Calu3 (cell line): ENCODE results near the gene PSMA2. TPM values are rescaled to one million over a fixed set of nuclear protein-coding genes. Genes with fewer than 3 reads are reported as not detected.

Source experiments
- BruUV-seq: library from RNA; stranded (reverse); fragments of 400-500 nt; replicated peaks from 2 replicates; lab custom pipeline; 2021; lab: Mats Ljungman, UMichigan
- CTCF ChIA-PET: fragments of 300-600 bp; sonication (Branson Sonifier 250); formaldehyde crosslinking; loops from one replicate; lab custom pipeline; 2022; ENCODE audit warnings: antibody characterized with exemption; lab: Charles Lee
- DNase-seq: peaks from one replicate; pipeline ENCODE4 v3.0.0; 2022
- H3K27ac Mint-ChIP-seq: one replicate; pipeline ENCODE4 v1.8.0; 2022; ENCODE audit warnings: mixed read lengths; ENCODE audit not compliant: unreplicated experiment
- H3K27me3 Mint-ChIP-seq: one replicate; pipeline ENCODE4 v1.8.0; 2022; ENCODE audit warnings: mixed read lengths; ENCODE audit not compliant: unreplicated experiment
- H3K36me3 Mint-ChIP-seq: one replicate; pipeline ENCODE4 v1.8.0; 2022; ENCODE audit warnings: mild to moderate bottlenecking, moderate library complexity, mixed read lengths; ENCODE audit not compliant: insufficient read depth, unreplicated experiment
- H3K4me1 Mint-ChIP-seq: one replicate; pipeline ENCODE4 v1.8.0; 2022; ENCODE audit warnings: mild to moderate bottlenecking, low read depth, mixed read lengths; ENCODE audit not compliant: unreplicated experiment
- H3K4me3 Mint-ChIP-seq: one replicate; pipeline ENCODE4 v1.8.0; 2022; ENCODE audit warnings: mild to moderate bottlenecking, low read depth, moderate library complexity, mixed read lengths; ENCODE audit not compliant: unreplicated experiment
- H3K9me3 Mint-ChIP-seq: one replicate; pipeline ENCODE4 v1.8.0; 2022; ENCODE audit warnings: low read depth, mixed read lengths; ENCODE audit not compliant: unreplicated experiment
- CTCF ChIP-seq: fragments of 200-600 bp; IDR thresholded peaks from one replicate; pipeline ENCODE4 v1.8.0; 2022; ENCODE audit warnings: antibody characterized with exemption; ENCODE audit not compliant: unreplicated experiment
- intact Hi-C: fragments of 100-400 bp; cut with micrococcal nuclease; formaldehyde crosslinking; loops from one replicate; pipeline ENCODE4 v1.10.0; 2022; ENCODE audit not compliant: unreplicated experiment
- total RNA-seq: library from RNA; stranded (reverse); gene quantifications from 2 replicates; pipeline ENCODE4 v1.2.3, GENCODE V29; 2022

Gene PSMA2
- total RNA-seq, 1 experiment from 2014 or later, result 208 TPM

GRCh38 chr7:42928754-42929153, 3.2 kb downstream of the PSMA2 start:
- peaks cover 26% of the 10 kb centered on the region for H3K4me1 Mint-ChIP-seq
- H3K4me3 Mint-ChIP-seq, result no peak overlapping the region
- H3K9me3 Mint-ChIP-seq, result no peaks in the 10 kb centered on the region
- no TSS peak for BruUV-seq
- no peak for DNase-seq
- H3K27ac Mint-ChIP-seq, result no peak overlapping the region
- CTCF ChIA-PET, result interaction anchor here (0.8 kb wide), 1 partner anchor 14 kb away, joined by 5 read pairs; no protein-coding TSS in a partner anchor
- intact Hi-C loops, result no loop called here
- H3K27me3 Mint-ChIP-seq, result no peaks in the 10 kb centered on the region
- peaks cover 52% of the 10 kb centered on the region for H3K36me3 Mint-ChIP-seq
- no peak for TF ChIP-seq CTCF

DNA sequence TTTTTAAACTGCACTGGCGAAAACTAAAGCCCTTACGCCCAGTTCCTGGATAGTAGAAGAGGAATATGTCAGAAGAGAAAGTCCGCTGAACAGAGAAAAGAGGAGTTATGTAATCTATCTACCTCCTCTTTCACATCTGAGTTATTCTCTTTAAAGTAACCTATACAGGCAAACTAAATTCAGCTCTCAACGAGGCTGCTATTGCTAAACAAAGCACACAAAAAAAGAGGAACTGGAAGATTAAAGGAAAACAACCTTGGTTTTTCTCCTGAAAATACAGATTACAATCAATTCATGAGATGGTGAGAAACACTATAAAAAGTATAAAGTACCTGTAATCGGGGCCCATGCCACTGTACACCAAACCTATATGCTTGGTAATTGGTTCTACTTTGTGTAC, 5.8 kb downstream of the PSMA2 start:
- peaks cover 55% of the 10 kb centered on the region for H3K36me3 Mint-ChIP-seq
- CTCF ChIA-PET, result no interaction called here
- intact Hi-C loops, result no loop called here

DNA sequence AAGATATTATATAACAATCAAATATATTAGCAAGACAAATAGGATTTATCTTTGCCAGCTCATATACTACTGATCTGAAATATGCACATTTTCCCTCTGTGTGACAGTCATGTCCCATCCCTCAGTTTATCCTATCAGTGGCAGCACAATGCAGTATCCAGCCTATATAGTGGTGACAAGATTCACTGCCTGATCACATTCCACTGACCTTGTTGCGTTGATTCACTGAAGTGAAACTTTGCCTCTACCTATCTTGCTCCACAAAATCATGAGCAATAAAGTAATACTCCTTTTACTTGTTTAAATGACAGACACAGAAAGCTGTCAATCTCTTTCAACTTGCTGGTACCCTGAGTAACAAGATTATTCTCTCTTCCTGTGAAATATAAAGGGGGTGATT, 6.3 kb downstream of the PSMA2 start:
- BruUV-seq, result no TSS peak
- H3K4me3 Mint-ChIP-seq, result no peak overlapping the region
- CTCF ChIA-PET, result no interaction called here
- peaks cover 26% of the 10 kb centered on the region for H3K4me1 Mint-ChIP-seq
- peaks cover 57% of the 10 kb centered on the region for H3K36me3 Mint-ChIP-seq
- intact Hi-C loops, result no loop called here
- no peaks in the 10 kb centered on the region for H3K27me3 Mint-ChIP-seq
- DNase-seq, result no peak
- no peaks in the 10 kb centered on the region for H3K9me3 Mint-ChIP-seq
- H3K27ac Mint-ChIP-seq, result no peak overlapping the region
- TF ChIP-seq CTCF, result no peak

More for the DNA sequence above, 5.8 kb downstream of the PSMA2 start:
- no peaks in the 10 kb centered on the region for H3K9me3 Mint-ChIP-seq
- H3K4me1 Mint-ChIP-seq, result peaks cover 26% of the 10 kb centered on the region
- no peak overlapping the region for H3K27ac Mint-ChIP-seq
- H3K4me3 Mint-ChIP-seq, result no peak overlapping the region
- no TSS peak for BruUV-seq
- H3K27me3 Mint-ChIP-seq, result no peaks in the 10 kb centered on the region
- TF ChIP-seq CTCF, result no peak
- no peak for DNase-seq

DNA sequence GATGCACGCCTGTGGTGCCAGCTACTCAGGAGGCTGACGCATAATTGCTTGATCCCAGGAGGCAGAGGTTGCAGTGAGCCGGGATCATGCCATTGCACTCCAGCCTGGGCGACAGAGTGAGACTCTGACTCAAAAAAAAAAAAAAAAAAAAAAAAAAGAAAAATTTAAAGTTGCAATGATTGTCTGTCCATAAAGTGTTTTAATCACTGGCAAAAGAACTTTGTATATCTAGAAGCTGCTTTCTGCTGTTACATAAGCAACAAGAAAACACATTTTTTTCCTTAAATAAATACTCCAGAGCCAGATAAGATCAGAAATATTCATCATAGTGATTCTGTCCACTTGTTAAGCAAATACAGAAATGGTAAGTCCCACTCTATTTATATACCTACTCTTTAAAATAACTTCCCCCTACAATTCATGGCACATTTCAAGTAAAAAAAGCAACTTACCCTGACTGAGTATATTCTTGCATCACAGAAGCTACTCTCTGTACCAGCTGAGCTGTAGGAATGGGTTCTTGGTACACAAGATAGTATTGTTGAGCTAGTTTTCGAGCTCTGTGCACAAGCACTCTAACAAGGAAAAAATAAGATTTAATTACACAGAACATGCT, 7.6 kb downstream of the PSMA2 start:
- intact Hi-C loops, result no loop called here
- peaks cover 64% of the 10 kb centered on the region for H3K36me3 Mint-ChIP-seq
- no TSS peak for BruUV-seq
- no peak for TF ChIP-seq CTCF
- H3K4me1 Mint-ChIP-seq, result peaks cover 17% of the 10 kb centered on the region
- no peaks in the 10 kb centered on the region for H3K9me3 Mint-ChIP-seq
- H3K27ac Mint-ChIP-seq, result no peak overlapping the region
- CTCF ChIA-PET, result interaction anchor here (0.5 kb wide), 1 partner anchor 891 kb away, joined by 4 read pairs; no protein-coding TSS in a partner anchor
- H3K27me3 Mint-ChIP-seq, result no peaks in the 10 kb centered on the region
- no peak overlapping the region for H3K4me3 Mint-ChIP-seq
- no peak for DNase-seq
